ENCODE results near the gene RNF112.
A peak's percentile ranks its signal among the peaks of the same experiment; 100 is the strongest.

Gene RNF112, protein sequence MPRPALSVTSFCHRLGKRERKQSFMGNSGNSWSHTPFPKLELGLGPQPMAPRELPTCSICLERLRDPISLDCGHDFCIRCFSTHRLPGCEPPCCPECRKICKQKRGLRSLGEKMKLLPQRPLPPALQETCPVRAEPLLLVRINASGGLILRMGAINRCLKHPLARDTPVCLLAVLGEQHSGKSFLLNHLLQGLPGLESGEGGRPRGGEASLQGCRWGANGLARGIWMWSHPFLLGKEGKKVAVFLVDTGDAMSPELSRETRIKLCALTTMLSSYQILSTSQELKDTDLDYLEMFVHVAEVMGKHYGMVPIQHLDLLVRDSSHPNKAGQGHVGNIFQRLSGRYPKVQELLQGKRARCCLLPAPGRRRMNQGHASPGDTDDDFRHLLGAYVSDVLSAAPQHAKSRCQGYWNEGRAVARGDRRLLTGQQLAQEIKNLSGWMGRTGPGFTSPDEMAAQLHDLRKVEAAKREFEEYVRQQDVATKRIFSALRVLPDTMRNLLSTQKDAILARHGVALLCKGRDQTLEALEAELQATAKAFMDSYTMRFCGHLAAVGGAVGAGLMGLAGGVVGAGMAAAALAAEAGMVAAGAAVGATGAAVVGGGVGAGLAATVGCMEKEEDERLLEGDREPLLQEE

DNA sequence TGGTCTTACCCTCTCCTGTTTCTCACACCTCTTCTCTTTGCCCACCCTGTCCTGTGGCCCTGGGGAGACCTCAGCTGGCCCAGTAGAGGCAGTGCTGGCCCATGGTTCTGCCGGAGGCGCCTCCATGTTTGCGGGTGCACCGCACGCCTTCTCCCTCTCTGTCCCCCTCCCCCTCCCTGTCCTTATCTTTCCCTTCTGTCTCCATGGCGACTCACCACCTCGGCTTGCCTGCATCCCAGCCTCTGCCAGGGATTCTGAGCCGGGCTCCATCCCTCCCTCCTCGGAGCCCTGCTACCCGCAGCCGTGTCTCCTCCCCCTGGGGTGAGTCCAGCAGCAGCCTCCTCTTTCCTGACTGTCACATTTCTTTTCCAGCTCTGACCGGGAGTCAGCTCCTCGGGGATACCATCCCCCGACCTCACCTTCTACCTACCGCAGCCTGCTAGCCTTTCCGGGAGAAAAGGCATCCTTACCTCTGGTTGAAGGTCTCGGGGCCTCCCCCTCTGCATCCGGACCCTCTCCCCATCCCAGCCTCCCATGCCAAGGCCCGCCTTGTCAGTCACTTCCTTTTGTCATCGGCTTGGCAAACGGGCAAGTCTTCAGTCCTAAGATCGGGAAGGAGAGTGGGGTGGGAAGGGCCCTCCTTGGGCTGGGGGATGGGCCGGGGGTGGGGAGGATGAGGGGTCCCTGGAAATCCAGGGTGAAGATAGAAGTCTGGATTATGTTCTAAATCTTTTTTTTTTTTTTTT, at the start of gene RNF112:
Gene RNF112, plus strand, starts transcription at position 358 of the 746 bp plus-strand sequence. Its CDS starts 177 bp downstream, at position 535.
- peak in 37 of 51 donors; percentile 18 to 74 (median 48) for DNase-seq

DNA sequence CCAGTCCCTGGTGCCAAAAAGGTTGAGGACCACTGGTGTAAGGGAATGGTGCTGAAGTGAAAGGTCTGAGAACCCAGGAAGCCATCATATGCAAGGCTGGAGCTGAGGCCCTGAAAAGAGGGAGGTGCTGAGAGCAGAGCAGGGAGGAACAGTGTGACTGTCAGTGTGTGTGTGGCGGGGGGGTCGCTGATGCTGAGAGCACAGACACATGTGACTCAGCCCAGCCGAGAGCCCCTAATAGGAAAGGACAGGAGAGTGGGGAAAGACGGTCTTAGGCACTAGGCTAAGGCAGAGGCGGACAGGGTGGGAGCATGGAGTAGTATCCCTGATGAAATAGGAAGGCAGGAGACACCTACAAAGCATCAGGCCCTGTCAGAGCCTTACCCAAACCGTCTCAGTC, 49.7 kb upstream of the RNF112 start:
- peak in 1 of 51 donors; percentile 33 for DNase-seq

DNA sequence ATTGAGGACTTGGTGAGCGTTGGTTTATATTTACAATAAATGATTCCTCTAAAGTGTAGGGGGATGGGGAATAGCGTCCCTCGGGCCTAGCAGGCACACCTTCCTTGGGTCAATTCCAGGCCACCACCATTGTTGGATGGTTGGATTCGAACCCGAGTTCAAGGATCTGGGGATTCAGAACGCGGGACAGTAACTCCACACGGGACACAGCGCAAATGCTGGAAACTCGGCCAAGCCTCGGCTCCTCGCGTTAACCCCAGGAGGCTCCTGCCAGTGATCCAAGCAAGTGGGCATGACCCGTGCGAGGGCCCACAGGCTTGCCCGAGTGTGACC, 49.1 kb upstream of the RNF112 start:
- DNase-seq: no peak

DNA sequence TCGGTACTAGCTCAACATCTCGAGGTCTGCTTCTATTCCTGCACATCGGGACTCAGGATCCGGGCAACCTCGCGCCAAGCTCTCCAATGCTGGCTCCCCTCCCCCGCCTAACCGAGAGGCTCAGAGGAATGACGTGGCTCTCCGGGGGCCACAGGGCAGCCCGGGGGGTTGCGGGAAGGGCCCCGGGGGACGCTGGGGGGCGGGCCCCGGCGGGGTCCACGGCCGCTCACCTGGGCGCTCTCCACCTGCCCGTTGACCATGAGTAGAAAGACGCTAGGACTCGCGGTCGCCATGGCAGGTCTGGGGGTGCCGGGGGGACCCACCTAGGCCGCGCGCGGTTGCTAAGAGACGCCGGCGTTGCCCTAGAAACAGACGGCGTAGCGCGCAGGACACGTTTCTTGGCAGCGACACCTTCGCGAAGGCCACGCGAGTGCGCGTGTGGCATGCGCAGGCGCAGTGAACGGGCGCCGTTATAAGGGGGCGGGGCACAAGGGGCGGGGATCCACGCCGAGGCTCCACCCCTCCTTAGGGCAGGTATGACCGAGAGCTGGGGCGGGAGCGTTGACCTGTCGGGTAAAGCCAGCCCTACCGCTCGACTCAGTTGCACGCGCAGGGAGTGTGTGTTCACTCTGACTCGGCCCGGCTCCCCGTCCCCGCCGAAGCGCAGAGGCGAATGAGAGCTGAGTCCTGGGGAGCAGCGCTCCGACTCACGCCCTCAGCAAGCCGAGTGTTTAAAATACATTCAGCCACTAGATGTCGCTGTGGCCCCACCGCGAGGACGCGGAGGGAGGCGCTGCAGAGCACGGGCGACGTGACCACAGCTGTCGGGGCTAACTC, 48.5 kb upstream of the RNF112 start, which contains the start of gene B9D1:
Gene B9D1, minus strand, starts transcription at position 447 of the 837 bp plus-strand sequence. Its CDS starts 154 bp downstream, at position 293.
- DNase-seq: peak; percentile 68 to 99 (median 92)

DNA sequence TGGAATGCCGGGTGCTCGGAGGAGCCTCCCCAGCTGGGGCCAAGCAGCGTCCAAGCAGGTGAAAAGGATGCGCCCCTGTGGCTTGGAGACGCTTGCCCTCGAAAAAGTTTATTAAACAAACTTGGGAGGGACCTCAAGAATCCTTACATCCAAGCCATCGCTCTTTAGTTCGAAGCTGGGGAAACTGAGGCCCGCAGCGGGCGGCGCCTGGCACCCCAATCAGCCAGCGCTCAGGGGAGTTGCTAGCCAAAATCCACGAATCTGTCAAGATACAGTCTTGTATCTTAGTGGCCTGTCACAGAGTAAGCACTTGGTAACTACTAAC, 48.0 kb upstream of the RNF112 start:
- no peak for DNase-seq

DNA sequence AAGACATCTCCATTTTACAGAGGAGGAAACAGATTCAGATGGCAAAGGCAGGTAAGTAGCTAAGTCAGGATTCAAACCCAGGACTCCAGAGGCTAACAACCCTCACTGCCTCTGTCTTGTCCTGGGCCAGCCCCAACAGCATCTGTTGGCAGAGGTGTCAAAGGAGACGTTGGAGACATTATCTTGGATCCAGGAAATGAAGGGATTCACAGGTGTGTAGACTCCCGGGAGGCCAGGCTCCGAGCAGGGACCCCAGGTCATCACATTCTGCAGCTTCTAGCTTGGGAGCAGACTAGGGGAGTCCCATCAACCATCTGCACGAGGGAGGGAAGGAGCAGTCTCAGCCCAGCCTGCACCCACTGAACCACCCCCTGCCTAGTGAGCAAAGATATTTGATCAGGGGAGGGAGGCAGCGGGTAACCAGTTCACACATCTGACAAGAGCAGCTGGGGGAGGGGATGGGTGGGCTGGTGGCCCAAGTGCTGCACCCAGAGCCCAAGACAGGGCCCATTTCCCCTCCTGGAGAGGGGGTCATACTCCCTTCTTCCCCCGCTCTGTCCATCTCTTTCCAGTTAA, 47.5 kb upstream of the RNF112 start:
- DNase-seq: no peak

DNA sequence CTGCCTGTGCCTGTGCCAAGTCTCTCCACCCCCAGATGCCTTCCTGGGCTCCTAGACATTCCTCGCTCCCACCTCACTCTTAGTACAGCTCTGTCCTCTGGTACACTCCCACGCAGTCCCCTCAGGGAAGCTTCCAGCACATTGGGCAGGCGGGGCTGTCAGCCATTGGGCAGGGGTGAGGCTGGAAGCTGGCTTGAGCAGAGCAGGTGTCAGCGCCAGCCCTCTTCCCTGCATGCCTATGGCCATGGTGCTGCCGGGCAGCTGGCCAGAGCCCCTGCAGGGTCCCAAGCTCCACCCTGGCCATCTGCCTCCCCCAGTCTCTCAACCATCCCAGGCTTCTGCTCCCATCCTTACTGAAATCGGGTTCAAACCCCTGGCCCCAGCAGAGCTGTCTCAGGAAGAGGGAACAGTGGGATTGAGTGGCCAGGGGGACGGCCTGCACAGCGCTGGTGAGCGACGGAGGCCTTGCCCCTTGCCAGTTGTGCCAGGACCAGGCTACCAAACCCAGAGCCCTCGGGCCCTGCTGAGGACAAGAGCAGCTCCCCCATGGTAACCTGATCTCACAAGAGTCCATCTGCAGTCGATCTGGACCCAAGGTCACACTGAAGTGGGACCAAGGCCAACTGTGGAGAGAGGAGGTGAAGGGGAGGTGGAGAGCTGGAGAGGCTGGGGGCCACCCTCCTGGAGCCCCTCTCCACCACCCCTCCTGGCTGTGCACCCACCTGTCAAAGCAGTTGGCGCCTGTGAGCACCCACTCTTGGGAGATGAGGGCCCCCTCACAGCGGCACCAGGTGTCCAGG, 46.1 kb upstream of the RNF112 start:
- peak in 1 of 51 donors; percentile 50 for DNase-seq

DNA sequence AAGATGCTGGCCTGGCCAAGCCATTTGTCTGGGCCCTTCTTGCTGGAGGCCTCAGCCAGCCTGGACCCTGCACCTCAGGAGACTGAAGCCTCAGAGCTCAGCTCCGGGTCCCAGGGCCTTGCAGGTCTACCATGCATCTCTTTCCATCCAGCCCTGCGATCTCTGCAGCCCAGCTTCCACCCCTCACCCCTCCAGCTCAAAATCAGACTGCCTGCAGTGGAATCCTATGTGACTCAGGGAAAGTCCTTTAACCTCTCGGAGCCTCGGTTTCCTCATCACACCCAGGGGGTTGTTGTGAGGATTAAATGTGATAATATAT, 45.6 kb upstream of the RNF112 start:
- DNase-seq: no peak

DNA sequence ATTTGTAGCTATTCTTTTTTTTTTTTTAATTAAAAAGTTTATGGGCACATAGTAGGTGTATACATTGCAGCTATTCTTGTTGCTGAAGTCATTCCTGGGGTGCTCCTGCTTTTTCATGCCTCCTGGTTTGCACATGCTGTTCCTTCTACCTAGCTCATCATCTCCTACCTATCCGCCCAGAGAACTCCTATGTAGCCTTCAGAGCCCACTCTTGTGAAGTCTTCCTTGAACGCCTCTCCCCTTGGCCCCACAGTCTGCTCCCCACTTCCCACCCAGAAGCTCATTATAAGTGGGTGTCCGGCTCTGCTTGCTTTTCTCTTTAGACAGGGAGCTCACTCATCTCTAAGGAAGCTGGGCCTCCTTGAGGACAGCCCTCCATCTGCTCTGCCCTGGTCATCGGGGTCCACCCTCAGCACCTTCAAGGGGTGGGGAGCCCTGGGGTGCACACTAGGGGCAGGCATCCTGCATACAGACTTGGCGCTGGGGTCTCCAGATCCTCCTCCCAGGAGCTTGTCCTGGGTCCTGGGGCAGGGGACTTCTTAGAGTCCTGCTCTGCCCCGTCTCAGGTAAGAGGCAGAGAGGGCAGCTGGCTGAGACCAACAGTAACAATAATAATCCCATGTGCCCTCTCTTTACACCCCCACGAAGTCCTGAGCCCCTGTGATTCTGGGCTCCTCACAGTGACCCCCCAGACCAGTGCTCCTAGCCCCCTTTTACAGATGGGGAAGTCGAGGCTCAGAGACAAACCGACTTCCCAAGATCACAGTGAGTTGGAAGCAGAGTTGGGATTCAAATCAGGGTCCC, 45.0 kb upstream of the RNF112 start:
- DNase-seq: no peak

DNA sequence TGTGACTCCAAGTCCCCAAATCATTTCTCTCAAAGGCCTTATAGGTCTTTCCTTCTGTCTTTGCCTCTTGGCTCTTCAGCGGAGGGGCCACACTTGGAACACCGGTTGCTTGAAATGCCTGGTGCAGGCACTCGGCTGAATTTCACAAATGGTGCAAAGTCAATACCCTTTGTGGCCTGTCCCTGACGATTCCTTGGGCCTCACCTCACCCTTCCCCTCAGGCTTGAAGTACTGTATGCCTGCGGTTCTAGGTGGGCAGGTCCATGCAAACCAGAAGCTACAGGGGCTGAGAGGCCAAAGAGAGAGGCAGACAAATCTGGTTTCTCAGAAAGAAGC, 44.4 kb upstream of the RNF112 start:
- no peak for DNase-seq

DNA sequence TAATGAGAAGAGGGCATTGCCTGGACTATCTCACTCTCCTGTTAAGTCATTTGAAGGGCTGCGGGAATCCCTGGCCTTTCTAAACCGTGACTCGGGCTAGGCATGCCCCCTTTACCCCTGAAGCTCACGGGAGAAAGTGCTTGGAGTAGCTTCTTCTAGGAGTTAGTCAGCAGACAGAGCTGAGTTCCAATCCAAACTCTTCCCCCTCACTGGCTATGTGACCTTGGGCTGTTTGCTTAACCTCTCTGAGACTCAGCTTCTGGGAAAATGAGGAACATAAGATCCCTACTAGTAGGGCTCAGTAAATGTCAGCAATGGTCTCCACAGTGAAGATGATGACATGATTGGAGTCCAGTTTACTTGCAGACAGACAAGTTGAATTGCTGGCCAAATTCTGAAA, 42.8 kb upstream of the RNF112 start:
- DNase-seq: no peak

DNA sequence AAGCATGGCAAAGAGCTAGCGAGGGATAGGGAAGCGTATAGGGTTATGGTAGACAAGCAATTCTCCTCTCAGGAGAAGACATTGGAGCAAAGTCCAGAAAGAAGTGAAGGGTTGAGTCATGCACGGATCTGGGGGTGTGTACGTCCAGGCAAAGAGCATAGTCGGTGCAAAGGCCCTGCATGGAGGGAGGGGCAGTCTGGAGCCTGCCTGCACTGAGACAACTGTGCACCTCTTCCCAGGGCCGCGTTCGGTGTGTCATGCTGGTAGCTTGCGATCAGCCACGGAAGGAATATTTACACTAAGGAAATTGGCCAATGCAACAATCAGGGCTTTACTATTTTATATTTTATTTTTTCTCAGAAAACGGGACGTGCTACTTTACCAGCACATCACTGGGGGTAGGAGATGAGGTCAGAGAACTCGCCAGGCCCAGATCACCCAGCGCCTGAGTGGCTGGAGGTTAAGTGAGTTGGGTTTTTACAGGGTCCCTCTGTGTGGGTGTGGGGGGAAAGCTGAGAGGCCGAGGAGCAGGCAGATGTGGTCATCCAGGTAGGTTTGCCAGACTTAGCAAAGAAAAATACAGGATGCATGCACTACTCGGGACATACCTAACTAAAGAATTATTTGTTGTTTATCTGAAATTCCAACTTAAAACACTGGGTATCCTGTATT, 41.8 kb upstream of the RNF112 start:
- DNase-seq: no peak

DNA sequence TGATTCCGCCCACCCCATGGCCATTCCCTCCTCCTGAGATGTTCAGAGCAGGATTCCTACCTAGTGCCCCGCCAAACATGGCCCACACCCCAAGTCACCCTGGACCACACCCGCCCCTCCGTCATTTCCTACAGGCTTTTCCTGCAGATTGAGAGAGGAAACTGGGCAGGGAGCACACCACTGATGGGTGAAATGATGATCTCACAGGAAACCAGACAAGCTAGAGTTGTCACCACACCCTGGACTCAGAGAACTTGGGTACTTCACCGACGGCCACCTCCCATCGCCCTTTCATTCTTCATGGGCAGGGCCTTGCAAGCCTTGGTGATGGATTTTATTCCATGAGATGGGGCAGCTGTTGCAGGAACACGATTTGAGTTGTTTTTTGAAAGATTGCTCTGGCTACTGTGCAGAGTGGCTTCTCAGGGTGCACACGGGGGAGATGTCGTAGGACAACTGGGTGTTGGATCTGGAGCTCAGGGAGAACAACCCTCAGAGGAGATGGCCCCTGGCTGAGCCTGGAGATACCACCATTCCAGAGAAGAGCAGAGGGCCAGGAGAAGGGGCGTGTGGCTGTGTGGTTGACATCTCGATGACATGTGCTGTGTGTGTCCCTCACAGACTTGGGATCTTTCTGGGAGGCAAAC, 41.1 kb upstream of the RNF112 start:
- no peak for DNase-seq

DNA sequence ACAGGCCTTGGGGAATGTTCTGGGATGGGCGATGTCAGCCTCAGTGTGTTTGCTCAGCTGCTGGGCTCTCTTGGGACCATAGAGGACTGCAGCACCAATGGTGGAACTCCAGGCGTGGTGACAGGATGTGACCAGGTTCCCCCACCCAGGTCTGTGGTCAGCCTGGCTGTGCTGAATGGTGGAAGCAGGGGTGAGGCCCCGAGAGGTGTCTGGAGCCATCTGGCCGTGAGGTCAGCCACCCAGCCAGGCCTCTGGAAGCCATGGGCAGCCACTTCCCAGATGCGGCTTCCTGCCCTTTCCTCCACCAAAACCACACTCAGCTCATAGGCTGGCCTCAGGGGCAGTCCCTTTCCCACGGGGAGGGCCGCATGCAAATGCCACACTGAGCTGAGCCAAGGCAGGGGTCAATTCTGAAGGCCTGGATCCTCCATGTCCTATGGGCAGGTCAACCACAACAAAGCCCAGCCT, 40.5 kb upstream of the RNF112 start:
- DNase-seq: no peak

DNA sequence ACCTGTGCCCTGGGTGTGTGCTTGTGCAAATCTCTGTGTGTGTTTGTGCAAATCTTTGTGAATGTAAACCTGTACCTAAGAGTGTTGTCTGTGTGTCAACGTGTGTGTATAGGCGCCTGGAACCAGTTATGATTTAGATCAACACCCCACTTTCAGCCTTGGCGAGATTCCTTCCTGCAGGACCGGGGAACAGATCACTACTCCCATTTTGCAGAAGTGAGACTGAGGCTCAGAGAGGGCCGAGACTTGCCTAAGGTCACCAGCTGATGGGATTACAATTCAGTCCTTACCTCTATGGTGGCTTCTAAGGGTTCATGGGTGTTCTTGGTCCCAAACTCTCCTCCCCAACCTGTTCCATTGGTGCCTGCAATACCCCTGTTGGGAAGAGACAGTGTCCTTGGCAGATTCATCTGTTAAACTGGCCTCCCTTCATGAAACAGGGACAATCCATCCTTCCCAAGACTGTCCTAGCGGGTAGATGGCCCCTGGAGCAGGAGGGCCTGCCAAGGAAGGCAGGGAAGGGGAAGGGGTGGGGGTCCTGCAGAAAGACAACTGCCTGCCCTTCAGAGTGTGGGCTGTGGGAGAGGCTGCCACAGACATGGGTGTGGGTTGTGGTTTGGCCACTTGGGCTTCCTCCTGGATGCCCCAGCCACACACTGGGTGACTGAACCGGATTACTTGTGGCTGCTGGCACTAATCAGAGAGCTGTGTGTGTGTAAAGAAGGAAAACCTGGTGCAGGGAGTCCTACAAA, 39.6 kb upstream of the RNF112 start:
- no peak for DNase-seq

DNA sequence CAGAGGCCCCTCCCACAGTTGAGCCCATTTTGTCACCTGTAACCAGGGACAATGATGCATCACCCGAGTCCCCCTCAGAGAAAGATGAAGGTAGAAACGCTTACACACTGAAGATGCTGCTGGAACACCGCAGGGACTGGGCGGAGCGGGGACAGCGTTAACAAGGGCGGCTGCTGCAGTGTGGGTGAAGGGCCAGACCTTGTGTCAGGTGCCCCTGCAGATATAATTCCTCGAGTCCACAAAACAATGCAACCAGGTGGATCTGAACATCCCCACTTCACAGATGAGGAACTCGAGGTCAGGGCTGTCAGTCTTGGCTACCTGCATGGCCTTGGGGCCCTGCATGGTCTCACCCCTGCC, 39.0 kb upstream of the RNF112 start:
- no peak for DNase-seq

DNA sequence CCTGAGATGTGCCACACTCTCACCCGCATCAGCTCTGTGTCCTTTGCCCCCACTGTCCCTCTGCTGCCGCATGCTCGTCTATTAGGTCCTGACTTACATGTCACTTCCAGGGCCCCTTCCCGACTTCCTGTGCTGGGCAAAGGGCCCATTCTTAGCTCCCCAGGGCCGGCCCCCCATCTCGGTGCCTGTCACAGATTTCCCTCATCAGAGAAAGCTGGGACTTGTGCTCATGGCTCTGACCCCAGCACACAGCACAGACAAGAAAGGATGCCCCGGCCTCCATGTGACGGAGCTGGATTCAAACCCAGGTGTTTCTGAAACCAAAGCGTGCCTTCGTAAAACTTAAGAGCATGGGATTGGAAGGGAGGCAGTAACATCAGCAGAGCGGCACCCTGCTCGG, 38.6 kb upstream of the RNF112 start:
- no peak for DNase-seq
